Embryonic facial prominence (tissue), 1 donor: ENCODE measurements around the gene MAP3K1.
"Not testable (repeated sequence)": the region's sequence is repeated elsewhere in the genome, so short reads cannot be mapped to it uniquely, and the experiment has no call there.

Experiments used
- DNase-seq: peaks from one replicate; pipeline ENCODE4 v3.0.0-alpha.2; 2016; ENCODE audit errors: extremely low spot score

MAP3K1 gene

DNA sequence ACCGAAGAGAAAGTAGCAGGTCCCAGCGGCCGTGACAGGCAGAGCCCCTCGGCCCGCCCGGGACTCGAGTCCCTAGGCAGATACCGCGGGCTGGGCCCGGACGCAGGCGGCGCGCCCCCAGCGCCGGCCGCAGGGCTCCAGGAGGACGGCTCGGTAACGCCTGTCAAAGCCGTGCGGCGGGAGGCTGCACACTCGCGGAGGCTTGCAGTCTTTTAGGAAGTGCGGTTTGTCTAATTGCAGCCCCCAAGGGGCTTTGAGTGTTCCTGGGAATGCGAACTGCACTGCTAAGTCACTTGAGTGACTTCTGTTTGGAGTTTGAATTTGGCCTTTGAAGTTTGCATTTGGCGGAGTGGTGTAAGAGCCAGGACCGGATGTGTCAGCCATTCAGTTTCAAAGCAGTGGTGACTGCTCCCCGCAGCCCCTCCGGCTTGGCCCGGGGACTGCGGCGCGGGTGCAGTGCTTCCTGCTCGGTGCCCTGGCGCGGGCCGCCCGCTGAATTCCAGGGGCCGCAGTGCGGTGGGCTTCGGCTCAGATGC, 1.3 kb downstream of the MAP3K1 start:
- DNase-seq = no peak

DNA sequence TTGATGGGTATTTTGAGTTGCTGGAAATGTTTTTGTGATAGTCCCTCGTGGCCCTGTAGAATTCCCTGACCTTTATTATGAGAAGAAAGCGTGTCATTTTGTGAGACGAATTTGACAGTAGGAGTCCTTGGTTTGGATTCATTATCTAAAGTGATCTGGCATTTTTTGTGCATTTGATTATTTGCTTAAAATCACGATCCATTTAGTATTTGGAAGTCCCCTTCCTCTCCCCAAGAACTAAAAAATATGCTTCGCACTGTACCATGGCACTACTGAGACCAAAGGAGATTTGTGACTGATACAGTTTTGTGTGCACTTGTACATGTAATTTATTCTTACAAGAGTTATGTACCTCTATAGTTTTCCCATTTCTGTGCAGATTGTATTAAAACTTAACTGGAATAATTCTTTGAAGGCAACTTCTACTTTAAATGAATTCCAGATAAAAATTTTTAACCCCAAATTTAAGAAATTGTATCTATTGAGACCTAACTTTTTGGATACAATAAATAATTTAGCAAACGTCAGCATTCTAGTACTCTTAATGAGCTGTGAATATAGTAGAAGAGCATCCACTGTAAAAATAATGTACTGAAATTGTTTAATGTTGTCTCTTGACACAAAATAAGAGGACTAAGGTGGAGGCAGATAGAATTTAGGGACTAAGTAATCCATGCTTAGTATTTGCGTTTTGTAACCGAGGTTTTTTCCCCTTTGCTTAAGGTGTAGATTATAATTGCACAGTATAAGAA, 2.1 kb downstream of the MAP3K1 start:
- no peak for DNase-seq

DNA sequence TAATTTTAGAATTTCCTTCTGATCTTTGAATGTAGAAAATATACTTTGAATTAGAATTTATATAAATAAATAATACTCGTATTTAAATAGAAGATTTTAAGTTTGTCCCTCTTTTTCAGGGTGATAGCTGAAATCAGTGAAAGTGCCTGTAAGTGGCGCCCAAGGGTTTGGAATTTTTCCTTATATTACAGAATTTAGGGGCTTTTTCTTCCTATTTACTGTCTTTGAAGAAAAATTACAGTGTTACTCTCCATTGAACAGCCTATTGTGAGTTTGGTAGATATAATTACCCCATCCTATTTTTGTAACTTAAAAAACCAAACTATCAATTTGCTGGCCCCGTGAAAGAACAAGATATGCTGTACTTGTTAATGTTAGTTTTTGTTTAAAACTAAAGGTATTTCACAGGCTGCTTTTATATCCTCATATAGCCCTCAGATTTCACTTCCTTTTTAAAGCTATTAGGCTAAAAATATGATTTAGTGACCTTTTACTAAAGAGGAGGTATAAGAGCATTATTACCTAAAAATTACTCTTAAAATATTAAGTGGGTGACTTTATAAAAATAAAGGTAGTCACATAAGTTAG, 3.2 kb downstream of the MAP3K1 start:
- DNase-seq = no peak

DNA sequence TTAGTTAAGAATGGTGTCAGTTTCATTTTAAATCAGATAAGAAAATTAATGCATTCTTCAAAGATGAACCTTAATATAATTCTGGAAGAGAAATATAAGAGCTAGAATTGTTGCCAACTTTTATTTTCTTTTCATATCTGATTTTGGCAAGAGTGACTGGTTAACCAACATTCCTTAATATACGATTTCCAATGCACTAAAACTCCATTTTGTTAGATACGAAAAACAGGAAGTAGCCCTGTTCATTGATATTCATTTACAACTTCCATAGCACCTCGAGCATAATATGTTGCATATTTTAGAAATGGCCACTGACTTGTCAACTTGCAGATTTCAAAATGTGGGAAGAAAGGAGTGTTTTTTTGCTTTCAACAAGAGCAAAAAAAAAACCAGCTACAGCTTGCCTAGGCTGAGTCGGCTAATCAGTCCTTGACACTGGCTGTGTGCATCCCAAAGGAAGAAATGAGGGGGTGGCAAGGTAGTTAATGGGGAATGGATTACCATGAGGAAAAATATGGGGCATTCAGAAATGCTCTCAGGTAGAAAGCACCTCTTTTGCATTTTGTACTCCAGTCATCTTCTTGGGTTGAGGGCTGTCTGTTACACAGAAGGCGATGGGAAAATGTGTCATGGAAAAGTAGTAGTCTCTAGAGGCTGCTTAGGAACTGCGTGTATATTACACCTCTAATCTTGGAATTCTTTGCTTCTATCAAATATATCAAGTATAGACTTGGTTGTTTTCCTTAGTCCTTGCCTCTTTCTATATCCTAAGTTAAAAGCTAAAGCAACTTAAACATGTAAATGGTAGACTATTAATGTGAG, 3.9 kb downstream of the MAP3K1 start:
- no peak for DNase-seq

DNA sequence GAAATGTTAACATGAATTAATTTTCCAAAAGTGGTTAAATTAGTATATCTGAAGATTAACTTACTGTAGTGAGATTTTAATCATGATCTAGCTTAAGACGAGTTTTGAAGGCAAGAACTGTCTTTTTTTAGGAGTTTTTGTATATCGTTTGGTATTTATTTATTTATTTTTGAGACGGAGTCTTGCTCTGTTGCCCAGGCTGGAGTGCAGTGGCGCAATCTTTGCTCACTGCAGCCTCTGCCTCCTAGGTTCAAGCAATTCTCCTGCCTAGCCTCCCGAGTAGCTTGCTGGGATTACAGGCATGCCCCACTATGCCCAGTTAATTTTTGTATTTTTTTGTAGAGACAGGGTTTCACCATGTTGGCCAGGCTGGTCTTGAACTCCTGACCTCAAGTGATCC, 6.5 kb downstream of the MAP3K1 start:
- DNase-seq = not testable (repeated sequence)

DNA sequence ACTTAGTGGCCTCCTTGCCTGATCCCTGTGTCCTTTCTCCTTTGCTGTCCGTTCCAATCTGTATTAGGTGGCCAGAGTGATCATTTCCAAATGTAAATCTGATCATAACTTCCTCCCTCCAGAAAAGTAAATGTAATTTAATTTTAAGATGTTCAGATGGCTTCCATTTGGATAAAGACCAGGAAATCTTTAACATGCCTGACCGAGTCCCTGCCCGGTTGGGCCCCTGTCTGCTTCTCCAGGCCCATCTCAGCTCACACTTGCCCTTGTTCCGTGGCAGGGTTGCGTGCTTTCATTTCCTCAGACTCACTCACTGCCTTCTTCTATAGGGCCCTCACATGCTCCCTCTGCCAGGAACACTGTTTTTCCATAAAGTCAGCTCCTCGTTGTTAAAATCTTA, 7.6 kb downstream of the MAP3K1 start:
- DNase-seq = no peak

DNA sequence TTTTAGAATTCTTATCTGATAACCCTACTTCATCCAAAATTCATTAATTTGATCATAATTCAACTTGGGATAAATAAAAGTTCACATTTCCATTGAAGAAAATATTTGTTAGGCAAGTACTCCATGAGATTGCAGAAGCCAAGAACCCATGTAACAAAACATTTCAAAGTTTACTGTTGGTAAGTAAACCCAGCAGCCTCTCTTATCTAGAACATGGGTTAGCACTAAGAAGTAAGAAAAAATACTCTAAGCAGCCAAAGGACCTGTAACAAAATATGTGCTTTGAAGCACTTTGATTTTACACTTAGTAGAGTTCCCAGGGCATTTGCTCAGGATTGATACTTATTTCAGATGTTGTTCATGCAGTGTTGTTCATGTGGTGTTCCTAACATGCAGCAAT, 8.7 kb downstream of the MAP3K1 start:
- no peak for DNase-seq

DNA sequence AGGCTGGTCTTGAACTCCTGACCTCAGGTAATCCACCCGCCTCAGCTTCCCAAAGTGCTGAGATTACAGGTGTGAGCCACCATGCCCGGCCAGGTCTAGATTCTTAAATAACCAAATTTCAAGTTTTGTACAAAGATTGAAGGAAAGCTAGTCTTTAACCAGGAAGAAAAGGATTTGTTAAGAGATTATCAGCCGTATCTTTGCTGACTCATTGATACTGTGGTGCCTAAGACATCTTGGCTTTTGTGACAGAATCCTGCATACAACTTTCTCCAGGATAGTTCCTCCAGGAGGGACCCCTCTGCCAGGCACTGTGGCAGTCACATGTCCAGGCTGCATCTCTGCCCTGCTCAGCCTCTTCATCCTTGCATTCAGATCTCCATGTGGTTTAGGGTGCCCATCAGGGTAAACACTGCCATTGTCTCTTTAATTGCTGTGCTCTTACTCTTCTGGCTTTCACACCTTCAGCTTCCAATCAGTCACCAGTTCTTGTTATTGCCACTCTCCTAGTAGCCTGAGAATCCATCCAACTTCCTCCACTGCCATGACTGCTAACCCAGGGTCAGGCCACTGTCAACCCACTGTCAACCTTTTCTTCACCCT, 10.0 kb downstream of the MAP3K1 start:
- no peak for DNase-seq

DNA sequence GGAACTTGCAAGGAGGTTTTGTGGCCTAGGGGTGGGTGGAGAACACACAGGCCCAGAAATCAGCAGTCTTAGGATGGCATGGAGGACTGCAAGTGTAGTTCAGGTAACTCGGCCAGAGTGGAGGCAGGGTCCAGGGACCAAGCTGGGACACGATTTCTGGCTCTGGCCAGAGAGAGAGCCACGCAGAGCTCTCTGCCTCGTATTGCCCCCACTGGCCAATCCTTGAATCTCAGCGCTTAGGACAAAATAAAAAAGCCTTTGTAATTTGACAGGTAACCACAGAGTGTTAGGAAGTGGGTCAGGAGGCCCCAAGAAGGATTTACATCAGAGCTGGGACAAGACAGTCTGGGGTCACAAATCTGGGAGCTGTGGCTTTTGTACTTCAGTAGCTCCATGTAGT, 11.7 kb downstream of the MAP3K1 start:
- no peak for DNase-seq

DNA sequence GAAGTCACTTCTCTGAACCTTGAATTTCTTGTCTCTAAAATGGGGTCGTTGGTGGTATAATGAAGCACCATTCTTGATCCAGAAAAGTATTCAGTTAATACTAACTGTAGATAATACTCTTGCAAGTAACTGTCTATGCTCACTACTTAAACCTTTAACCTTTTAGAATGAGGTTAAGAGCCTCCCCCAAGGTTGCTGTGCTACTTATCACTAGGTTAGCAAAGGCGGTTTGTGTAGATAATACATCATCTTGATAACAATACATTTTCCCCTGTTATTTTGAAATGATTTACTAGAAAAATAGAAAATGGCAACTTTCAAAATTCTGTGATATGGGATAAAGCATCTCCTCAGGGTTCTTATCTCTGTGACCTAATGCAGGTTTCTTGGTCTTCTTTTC, 12.6 kb downstream of the MAP3K1 start:
- DNase-seq = no peak

DNA sequence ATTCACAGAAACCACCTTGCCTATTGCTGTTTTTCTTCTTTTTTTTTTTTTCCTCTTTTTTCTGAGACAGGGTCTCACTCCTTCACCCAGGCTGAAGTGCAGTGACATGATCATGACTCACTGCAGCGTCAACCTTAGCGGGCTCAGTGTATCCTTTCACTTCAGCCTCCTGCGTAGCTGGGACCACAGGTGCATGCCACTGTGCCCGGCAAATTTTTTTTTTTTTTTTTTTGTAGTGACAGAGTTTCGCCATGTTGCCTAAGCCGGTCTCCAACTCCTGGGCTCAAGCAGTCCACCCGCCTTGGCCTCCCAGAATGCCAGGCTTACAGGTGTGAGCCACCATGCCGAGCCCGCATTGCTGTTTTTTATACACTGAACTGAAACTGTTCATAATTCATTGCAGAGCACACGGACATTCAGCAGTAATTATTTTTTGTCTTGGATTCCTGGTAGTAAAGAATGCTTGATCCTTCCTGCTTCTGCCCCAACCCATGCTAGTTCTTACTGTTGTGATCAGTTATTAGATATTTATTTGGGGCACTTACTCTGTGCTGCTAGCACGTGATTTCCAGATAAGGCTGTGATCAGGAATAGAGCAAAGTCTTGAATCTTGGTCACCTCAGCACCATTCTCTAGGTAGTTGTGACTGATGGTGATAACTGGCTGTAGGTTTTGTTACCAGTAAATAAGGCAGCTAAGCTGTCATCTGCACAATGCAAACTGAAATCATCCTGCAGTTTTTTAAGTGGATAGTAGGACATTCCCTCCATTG, 14.0 kb downstream of the MAP3K1 start:
- DNase-seq = no peak

DNA sequence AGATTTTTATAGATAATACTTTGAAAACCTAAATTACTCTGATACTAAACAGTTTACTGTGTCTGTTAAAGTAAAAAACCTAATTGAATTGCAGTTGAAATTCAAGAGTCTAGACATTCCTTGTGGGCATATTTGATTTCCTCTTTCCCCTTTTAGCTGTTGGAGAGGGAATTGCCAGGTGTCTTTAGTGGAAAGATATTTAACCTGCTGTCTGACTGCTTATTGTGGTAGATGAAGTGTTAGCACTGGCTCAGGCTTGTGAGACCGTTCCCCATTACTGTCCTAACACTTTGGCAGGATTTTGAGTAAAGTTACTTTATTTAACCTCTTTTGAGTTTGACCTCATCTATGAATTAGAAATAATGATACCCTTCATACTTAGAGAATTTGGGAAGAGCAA, 16.4 kb downstream of the MAP3K1 start:
- no peak for DNase-seq

DNA sequence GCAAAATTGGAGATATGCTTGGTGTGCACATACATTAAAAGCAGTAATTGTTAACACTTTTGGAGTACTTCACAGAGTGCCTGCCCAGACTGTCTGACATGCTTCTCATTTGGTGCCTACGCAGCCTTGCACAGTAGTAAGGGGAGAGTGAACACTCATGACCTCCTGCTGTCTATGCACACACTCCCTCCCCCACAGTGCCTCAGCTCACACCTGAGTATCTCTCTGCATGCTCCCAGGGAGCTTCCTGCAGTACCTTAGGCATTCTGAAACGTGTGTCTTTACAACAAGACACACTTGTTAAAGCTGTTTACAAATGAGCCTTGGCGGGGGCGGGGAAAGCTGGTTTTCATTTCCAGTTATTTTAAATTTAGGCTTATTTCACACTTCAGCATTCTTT, 18.0 kb downstream of the MAP3K1 start:
- no peak for DNase-seq

DNA sequence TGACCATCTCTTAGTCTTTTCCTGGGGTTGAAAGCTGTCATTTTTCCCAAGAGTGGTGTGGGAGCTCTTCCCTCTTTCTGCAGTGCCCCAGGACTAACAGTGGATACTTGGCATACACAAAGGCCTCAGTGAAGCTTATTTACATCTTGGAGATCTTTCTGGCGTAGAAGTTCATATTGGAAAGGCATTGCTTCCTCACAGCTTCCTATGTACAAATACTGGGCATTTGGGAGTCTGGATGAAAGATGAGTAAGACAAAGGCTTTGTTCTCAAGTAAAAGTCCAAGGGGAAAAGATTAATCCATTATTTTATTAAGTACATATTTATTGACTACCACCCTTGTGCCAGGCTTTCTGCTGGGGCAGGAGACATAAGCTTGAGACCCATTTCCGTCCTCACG, 22.0 kb downstream of the MAP3K1 start:
- no peak for DNase-seq

DNA sequence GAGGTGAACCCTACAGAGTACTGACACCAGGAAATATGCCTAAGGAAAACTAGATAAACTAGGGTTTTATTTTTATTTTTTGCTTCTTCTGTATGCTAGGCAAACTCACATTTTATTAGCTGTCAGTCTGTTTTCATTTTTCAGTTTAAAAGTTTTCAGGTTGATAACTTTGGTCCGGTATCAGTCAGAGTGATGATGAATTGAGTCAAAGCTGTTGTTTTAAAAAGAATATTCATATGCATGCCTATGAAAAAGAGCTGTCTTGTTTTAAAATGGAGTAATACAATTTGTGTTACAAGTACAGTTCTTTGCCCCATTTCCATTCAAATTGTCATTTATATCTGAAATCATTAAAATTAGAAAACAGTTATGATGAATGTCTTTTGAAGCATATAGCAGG, 22.6 kb downstream of the MAP3K1 start:
- no peak for DNase-seq

DNA sequence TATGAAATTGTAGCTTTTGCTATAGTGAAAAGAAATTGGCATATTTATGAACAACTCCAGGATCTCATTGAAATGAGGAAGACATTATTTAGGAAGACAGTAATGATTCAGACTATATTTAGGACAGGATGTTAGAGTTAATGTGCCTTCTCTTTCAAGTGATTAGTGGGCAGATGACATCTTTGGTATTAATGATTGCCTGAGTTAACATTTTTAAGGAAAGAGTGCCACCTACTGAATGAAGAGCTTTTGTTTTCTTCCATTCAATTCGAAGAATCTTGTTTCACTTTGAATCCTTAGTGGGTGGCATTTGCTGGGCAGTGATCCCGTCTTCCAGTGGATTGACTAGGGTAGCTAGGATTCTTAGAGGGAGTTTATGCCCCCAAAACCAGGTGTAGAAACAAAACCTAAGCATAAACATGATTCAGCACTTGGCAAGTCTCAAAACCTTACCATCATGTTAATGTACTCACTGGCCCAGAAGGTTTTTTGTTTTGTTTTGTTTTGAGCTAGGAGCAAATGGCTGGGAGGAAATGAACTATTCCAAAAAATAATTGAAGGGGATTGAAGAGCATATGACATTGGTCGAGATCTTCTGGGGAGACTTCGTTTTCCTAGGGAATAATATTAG, 23.2 kb downstream of the MAP3K1 start:
- no peak for DNase-seq

DNA sequence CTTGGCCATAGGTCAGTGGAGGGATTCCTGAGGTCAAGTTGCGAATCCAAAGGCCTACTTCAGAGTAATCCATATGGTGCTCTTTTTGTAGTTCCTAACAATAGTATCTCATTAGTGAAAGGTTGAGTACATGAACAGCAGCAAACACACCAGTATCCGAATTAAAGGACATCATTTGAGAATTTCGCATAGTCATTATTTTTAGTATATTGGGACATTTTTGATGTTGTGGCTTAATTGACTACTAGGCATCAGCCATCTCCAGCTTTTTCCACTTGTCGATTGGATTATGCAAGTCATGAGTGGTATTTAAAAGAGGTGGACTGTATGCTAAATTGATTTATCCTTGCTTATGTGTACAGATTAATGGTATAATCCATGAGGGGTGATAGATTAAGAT, 23.7 kb downstream of the MAP3K1 start:
- DNase-seq = no peak

DNA sequence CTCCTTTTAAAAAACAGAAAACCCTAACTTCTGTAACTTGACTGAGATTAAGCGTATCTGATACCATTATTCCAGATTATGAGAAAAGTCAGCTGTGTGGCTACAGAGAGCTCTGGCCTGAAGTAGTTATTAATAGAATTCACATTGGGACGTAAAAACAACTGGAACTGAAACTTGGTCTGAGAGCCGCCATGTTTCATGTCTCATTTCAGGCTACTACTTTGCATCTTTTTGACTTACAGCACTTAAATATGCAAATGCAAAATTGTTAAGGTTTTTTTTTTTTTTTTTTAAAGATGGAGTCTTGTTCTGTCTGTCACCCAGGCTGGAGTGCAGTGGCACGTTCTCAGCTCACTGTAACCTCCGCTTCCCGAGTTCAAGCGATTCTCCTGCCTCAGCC, 25.2 kb downstream of the MAP3K1 start:
- DNase-seq = no peak

DNA sequence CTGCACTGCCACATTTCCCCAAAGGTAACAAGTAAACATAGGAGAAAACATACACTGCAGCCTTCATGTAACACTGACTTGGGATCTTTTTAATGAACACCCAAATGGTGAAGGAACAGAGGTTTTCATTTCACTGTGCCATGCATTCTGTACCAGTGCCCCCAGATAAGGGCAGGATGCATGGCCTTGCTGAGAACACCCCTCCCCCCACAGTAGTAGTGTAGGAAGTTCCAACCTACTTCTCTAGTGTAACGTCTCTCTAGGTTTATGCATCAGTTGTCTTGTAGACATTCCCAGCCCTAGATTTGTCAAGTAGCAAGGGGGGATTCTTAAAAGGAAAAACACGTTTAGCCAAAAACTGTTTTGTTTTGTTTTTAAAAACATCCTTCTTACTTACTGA, 29.9 kb downstream of the MAP3K1 start:
- no peak for DNase-seq

DNA sequence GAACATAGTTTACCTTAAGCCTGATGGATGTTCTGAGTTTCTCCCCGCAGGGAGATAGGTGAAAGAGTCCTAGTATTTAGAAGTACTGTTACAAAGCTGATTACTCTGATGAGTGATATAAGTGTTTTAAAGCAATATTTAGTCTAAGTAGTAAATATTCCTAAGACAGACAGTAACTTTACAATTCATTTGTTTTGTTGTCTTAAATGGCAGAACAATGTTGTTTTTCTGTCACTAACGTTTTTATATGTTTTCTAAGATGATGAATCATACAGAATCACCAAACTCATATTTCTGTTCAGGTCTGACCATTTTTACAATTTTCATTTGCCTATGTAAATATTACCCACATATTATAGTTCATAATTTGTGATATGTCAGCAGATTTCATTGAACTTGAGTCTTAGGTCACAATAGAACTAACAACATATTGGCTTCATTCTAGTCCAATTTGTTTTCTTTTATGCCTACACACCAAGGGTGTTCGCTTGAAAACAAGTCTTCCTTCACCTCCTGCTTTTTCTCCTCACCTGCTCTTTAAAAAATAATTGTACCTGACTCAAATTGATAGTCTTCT, 30.6 kb downstream of the MAP3K1 start:
- no peak for DNase-seq

DNA sequence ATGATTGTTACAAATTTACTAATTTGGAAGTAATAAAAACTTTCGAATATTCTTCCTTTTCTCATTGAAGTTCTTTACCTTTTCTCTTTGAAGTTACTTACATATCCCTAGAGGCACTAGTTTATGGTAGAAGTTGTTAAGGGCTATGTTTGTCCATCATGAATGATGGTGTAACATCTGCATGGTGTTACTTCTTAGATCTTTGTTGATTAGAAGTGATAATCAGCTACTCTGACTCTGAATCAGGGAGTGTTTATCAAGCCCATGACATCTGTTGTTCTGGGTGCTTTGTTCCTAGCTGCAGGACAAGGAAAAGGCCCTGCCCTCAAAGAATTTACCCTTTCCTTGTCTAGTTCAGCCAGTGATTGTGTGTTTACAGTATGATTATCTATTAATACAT, 32.9 kb downstream of the MAP3K1 start:
- DNase-seq = no peak
